K562 (cell line): ENCODE measurements around the gene SIGLEC6. TPM values are rescaled to one million over a fixed set of nuclear protein-coding genes. Genes with fewer than 3 reads are reported as not detected.

Experiments
- COPS2 ChIP-seq: fragments of 450-650 bp; conservative IDR thresholded peaks from 2 replicates; pipeline ENCODE4 v1.6.1; 2016; ENCODE audit warnings: mild to moderate bottlenecking, moderate library complexity
- CREB3 ChIP-seq: fragments of 450-650 bp; conservative IDR thresholded peaks from 2 replicates; pipeline ENCODE4 v1.6.1; 2016; ENCODE audit warnings: missing genetic modification characterization, low read depth, mild to moderate bottlenecking, missing compliant biosample characterization, moderate library complexity
- ELK1 ChIP-seq: sonication (generic); formaldehyde crosslinking; IDR thresholded peaks from 2 replicates; pipeline ENCODE4 v1.8.1; 2022; ENCODE audit warnings: missing genetic modification reagents
- FOS ChIP-seq: IDR thresholded peaks from 3 replicates; pipeline ENCODE4 v1.6.1; 2011; ENCODE audit not compliant: insufficient read length; ENCODE audit errors: extremely low read depth
- ILF3 ChIP-seq: fragments of 450-650 bp; IDR thresholded peaks from 2 replicates; pipeline ENCODE4 v1.6.1; 2018; ENCODE audit warnings: antibody characterized with exemption, mild to moderate bottlenecking, moderate library complexity, borderline replicate concordance
- KAT8 ChIP-seq: fragments of 450-650 bp; IDR thresholded peaks from 2 replicates; pipeline ENCODE4 v1.6.1; 2016; ENCODE audit warnings: low read depth, mild to moderate bottlenecking
- MCM2 ChIP-seq: fragments of 450-650 bp; IDR thresholded peaks from 2 replicates; pipeline ENCODE4 v1.6.1; 2017; ENCODE audit warnings: low read depth, mild to moderate bottlenecking
- POLR3G ChIP-seq: IDR thresholded peaks from 2 replicates; pipeline ENCODE4 v1.6.1; 2011; ENCODE audit not compliant: insufficient read length, insufficient replicate concordance; ENCODE audit errors: extremely low read depth
- RFX7 ChIP-seq: fragments of 250-450 bp; sonication (Bioruptor Pico); IDR thresholded peaks from 2 replicates; pipeline ENCODE4 v1.5.1; 2021; ENCODE audit warnings: mild to moderate bottlenecking
- RREB1 ChIP-seq: fragments of 250-450 bp; sonication (Bioruptor Pico); IDR thresholded peaks from 2 replicates; pipeline ENCODE4 v1.4.0; 2020
- SPI1 ChIP-seq: IDR thresholded peaks from 2 replicates; pipeline ENCODE4 v1.6.1; 2011; ENCODE audit warnings: low read depth, low read length, control low read depth, borderline replicate concordance
- THAP7 ChIP-seq: fragments of 250-450 bp; sonication (Bioruptor Pico); IDR thresholded peaks from 2 replicates; pipeline ENCODE4 v1.5.0; 2021
- UBTF ChIP-seq, 2 experiments: IDR thresholded peaks; 2 replicates each; pipeline ENCODE4 v1.6.1; 2012; ENCODE audit warnings: improper control_type of control experiment in 2 of 2, low read depth in 2 of 2, low read length in 2 of 2, borderline replicate concordance in 1 of 2
- ZNF280B ChIP-seq: fragments of 250-450 bp; sonication (Bioruptor Pico); IDR thresholded peaks from 2 replicates; pipeline ENCODE4 v1.5.1; 2021; ENCODE audit warnings: mild to moderate bottlenecking
- polyA plus RNA-seq, 8 experiments: library from polyadenylated mRNA; depleted of rRNA in 4 of 8; stranded (reverse) in 5 of 8; unstranded in 3 of 8; fragments of >200 nt; fragmentation: Nextera tagmentation in 2 of 8; fragmentation: Illumina TruSeq in 1 of 8; extraction: Ambion mirVana in 2 of 8; extraction: Trizol in 1 of 8; gene quantifications; 2 replicates each; pipeline versions ENCODE4 v1.2.1 to v1.2.3, GENCODE V29; 2011 to 2014; ENCODE audit warnings: inconsistent platforms in 1 of 8, missing spikeins in 1 of 8
- total RNA-seq, 7 experiments: library from RNA; depleted of rRNA in 6 of 7; stranded (reverse); fragments of >200 nt in 6 of 7; fragmentation: Illumina TruSeq in 2 of 7; extraction: Trizol in 2 of 7; gene quantifications; 2 replicates each; pipeline versions ENCODE4 v1.2.1 to v1.2.3, GENCODE V29; 2011 to 2021; ENCODE audit warnings: low replicate concordance in 1 of 7

The SIGLEC6 gene
- total and polyA plus RNA-seq, 9 of the 15 experiments (the other 6 are each of a cell fraction or from before 2014, with no cell fraction given), result 0.03 to 17.5 (median 0.71) TPM

GRCh38 chr19:51552996-51553725 is 21.7 kb upstream of the SIGLEC6 start (continued):
- TF ChIP-seq RREB1 (CRISPR knock-in tag) (0 out of 2 replicates have a peak, but pooled peaks have one; percentile 47), COPS2 (no peak), MCM2 (no peak), FOS (no peak), CREB3 (tag) (peak; percentile 74), THAP7 (CRISPR knock-in tag) (no peak), KAT8 (no peak), UBTF (IDR thresholded peaks at IDR 0.05; ENCODE audit: borderline replicate concordance in 1 of 2, low read depth in 2 of 2, low read length in 2 of 2) (peak in 1 of 2 experiments; percentile 48; a peak in 1 of 4 replicates), RFX7 (CRISPR knock-in tag) (no peak), POLR3G (no peak), ZNF280B (no peak), ILF3 (no peak), SPI1 (peak; percentile 74; the same call in 1 of the 2 replicates), ELK1 (CRISPR knock-in tag) (no peak)
